GM21619 (cell line): ENCODE measurements around the gene ST8SIA6.
"Not testable (repeated sequence)": the region's sequence is repeated elsewhere in the genome, so short reads cannot be mapped to it uniquely, and the experiment has no call there.

ENCODE experiments used
- ATAC-seq: cut with Tn5 transposase; IDR thresholded peaks from one replicate; pipeline ENCODE4 v1.9.1; 2021; ENCODE audit not compliant: unreplicated experiment

The ST8SIA6 gene

DNA sequence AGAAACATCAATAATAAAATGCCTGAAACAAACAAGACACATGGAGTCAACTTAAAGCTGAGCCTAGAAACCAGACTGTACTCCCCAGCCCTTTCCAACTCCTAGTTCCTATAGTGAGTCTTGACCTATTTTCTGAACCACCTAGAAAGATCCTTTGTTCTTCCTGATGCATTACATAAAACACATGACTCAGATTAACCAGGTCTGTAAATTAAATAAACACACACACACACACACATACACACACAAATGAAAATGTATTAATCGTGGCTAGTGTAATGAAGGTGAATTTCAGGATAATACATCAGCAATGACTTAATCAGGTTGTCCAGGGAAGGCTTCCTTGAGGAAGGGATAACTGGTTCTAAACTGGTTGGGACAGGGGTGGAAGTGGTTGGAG lies 104.7 kb downstream of the ST8SIA6 start:
- no peak for ATAC-seq

- ATAC-seq = no peak
Measured at GRCh38 chr10:17348501-17349349, 105.7 kb downstream of the ST8SIA6 start.

GRCh38 chr10:17348011-17348500 lies 106.3 kb downstream of the ST8SIA6 start:
- ATAC-seq = no peak

DNA sequence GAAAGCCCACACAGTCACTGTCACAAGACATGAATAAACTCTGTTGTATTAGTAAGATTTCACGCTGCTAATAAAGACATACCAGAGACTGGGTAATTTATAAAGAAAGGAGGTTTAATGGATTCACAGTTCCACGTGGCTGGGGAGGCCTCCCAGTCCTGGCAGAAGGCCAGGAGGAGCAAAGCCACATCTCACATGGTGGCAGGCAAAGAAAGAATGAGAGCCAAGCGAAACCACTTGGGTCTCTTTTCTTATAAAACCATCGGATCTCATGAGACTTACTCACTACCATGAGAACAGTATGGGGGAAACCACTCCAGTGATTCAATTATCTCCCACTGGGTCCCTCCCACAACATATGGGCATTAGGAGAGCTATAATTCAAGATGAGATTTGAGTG lies 110.2 kb downstream of the ST8SIA6 start:
- ATAC-seq = no peak

- ATAC-seq = no peak
Measured at GRCh38 chr10:17343118-17343517, 111.3 kb downstream of the ST8SIA6 start.

DNA sequence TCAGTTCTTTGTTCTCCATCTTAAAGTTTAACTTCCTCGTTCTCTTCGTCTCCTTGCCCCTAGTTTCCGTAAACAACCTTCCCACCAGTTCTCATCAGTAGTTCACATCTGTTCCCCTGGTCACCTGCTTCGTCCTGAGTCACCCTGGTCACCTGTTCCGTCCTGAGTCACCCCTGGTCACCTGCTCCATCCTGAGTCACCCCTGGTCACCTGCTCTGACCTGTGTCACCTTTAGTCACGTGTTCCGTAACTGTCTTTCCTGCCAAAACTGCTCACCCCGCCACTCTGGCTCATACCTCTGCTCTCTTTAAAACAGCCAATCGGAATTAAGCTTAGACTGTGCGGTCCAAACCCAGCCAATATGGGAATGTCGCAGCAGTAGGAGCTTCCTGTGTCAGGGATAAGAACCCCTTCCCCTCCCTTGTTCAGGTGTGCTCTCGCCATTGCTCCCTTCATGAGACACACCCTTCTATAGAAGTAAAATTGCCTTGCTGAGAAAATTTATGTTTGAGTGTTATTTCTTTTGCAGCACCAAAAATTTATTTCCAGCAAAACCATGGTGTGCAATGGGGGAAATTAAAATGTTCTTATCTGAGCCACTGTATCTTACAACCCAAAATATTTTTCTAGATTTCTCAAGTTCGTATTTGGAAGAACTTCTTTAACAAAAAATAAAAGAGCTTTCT lies 114.1 kb downstream of the ST8SIA6 start:
- ATAC-seq = no peak

GRCh38 chr10:17335065-17335464 lies 119.3 kb downstream of the ST8SIA6 start:
- no peak for ATAC-seq

GRCh38 chr10:17330501-17330900 lies 123.9 kb downstream of the ST8SIA6 start:
- ATAC-seq = no peak

GRCh38 chr10:17326377-17326776 lies 128.0 kb downstream of the ST8SIA6 start:
- no peak for ATAC-seq

- ATAC-seq = not testable (repeated sequence)
Measured at GRCh38 chr10:17321957-17322356, 132.4 kb downstream of the ST8SIA6 start.

DNA sequence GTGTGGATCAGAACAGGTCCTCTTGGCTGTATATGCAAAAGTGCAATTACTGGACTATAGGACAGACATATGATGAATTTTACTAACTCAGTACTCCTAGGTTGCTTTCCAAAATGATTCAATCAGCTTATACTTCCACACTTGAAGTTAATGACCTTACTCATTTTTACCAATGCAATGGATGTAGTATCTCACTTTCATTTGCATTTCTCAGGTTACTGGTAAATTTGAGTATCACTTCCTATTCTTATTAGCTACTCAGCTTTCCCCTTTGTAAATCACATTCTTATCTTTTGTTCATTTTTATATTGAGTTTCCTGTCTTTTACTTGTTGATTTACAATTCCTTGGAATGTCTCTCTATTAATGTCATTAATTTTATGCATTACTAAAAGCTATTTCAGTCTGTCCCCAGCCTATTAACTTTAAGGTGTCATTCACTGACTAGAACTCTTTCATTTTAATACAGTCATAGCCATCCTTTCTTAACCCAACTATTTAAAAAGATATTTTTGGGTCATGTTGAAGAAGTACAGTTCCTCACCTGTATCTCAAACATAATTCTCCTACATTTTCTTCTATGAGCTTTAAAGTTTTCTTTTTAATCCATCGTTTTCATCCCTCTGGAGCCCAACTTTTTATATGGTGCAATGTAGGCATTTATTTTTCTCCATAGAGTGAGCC lies 137.8 kb downstream of the ST8SIA6 start:
- peak; percentile 78 for ATAC-seq

GRCh38 chr10:17309435-17309834 lies 145.0 kb downstream of the ST8SIA6 start:
- no peak for ATAC-seq

- no peak for ATAC-seq
Measured at GRCh38 chr10:17307123-17307522, 147.3 kb downstream of the ST8SIA6 start.

GRCh38 chr10:17292375-17292774 lies 162.0 kb downstream of the ST8SIA6 start:
- no peak for ATAC-seq

DNA sequence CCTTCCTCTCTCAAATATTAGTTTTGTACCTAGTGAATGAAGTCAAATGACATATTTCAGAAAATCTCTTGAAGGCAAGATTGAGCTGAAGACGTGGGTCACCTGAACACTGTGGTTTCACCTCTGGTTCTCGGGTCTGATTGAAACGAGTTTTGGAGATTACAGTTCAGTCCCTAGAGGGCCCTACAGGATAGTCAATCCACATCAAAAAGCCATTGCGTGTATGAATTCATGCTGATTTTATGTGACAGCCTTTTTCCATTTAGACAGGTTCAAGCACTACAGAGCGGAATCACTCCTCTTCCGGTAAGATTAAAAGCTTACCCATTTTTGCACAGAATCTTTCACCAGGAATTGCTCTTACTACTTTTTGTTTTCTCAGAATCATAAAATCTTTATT lies 164.2 kb downstream of the ST8SIA6 start:
- ATAC-seq = no peak

DNA sequence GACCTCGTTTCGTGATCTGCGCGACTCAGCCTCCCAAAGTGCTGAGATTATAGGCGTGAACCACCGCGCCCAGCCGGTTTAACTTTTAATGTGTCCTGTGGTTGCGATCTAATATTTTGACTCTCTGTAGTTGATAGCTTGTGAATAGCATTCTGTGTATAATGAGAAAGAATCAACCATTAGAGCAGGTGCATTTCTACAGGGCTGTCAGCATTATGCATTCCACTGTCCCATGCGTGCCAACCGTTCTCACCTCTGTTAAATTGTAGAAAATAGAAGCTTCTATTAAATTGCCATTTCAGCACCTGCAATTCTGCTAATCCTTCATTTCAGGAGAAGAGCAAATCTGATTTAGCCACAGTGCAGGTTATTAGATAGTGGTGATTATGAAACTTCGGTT lies 164.6 kb downstream of the ST8SIA6 start:
- no peak for ATAC-seq

DNA sequence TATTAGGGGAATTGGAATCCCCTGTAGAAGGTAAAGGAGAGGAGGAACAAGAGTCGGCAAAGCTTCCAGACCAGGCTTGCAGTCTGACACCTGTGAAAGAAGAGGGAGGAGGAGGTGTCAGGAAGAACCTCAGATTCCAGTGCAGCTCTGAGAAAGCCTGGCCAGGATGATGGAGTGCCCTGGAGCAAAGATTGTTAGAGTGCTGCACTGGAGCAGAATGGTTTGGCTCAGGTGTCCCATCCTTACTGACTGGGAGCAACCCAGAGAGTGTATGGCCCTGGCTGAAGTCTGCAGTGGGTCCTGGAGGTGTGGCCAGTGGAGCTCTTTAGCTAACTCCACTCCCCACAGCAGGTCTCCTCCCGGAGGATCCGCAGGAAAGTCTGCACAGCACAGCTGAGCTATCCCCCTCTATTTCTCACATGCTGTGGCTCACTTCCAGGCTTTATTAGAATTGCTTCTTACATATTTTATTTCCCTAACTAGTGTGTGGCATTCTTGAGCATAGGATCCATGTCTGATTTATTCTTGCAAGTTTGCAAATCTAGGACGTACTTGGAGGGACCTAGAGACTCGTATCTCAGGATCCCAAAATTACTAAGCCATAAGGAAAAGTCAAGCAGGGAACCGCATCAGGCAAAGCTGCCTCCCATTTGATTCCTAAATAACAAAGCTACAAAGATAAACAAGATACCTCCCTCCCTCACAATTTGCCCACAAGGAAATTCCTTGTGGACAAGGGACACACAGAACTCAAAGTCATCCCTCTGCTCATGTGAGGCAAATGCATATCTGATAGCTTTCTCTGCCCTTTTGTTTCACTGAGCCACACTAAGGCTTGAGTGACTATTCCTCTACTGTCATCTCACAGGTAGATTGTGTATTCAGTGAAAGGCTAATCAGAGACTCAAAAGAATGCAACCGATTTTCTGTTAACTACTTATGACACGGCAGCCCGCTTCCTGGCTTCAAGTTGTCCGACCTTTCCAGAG lies 167.5 kb downstream of the ST8SIA6 start:
- ATAC-seq = no peak

- no peak for ATAC-seq
Measured at GRCh38 chr10:17282311-17282710, 172.1 kb downstream of the ST8SIA6 start.

DNA sequence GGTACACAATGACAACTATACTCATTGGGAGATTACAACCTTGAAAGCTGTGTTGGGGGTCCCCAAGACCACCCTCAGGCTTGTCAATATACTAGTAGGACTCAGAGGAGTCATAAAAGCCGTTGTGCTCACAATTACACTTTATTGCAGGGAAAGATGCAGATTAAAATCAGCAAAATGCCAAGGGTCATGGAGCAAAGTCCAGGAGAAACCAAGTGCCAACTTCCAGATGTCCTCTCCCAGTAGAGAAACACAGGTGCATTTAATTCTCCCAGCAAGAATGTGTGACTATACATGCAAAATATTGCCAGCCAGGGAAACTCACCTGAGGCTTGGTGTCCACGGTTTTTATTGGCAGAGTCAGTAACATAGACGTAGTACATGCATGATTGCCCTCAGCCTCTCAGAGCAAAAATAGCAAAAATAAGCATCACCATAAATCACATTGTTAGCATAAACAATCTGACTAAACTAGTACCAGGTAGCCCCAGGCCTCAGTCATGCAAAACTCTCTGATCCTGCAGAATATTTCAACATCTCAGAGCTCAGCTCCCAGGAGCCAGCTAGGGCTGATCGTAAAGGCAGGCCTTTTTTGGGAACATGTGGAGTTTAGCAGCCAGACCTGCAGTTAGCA lies 175.7 kb downstream of the ST8SIA6 start:
- no peak for ATAC-seq
